G401.6 (cell line): ENCODE measurements around the gene LRBA.
"Not testable (repeated sequence)": the region's sequence is repeated elsewhere in the genome, so short reads cannot be mapped to it uniquely, and the experiment has no call there.

Source experiments
- FAIRE-seq: peaks from 2 replicates; lab custom pipeline; 2012; peaks lifted over from hg19 to GRCh38; lab: Jason Lieb, UNC

Gene LRBA, protein sequence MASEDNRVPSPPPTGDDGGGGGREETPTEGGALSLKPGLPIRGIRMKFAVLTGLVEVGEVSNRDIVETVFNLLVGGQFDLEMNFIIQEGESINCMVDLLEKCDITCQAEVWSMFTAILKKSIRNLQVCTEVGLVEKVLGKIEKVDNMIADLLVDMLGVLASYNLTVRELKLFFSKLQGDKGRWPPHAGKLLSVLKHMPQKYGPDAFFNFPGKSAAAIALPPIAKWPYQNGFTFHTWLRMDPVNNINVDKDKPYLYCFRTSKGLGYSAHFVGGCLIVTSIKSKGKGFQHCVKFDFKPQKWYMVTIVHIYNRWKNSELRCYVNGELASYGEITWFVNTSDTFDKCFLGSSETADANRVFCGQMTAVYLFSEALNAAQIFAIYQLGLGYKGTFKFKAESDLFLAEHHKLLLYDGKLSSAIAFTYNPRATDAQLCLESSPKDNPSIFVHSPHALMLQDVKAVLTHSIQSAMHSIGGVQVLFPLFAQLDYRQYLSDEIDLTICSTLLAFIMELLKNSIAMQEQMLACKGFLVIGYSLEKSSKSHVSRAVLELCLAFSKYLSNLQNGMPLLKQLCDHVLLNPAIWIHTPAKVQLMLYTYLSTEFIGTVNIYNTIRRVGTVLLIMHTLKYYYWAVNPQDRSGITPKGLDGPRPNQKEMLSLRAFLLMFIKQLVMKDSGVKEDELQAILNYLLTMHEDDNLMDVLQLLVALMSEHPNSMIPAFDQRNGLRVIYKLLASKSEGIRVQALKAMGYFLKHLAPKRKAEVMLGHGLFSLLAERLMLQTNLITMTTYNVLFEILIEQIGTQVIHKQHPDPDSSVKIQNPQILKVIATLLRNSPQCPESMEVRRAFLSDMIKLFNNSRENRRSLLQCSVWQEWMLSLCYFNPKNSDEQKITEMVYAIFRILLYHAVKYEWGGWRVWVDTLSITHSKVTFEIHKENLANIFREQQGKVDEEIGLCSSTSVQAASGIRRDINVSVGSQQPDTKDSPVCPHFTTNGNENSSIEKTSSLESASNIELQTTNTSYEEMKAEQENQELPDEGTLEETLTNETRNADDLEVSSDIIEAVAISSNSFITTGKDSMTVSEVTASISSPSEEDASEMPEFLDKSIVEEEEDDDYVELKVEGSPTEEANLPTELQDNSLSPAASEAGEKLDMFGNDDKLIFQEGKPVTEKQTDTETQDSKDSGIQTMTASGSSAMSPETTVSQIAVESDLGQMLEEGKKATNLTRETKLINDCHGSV (N-terminal part only)

DNA sequence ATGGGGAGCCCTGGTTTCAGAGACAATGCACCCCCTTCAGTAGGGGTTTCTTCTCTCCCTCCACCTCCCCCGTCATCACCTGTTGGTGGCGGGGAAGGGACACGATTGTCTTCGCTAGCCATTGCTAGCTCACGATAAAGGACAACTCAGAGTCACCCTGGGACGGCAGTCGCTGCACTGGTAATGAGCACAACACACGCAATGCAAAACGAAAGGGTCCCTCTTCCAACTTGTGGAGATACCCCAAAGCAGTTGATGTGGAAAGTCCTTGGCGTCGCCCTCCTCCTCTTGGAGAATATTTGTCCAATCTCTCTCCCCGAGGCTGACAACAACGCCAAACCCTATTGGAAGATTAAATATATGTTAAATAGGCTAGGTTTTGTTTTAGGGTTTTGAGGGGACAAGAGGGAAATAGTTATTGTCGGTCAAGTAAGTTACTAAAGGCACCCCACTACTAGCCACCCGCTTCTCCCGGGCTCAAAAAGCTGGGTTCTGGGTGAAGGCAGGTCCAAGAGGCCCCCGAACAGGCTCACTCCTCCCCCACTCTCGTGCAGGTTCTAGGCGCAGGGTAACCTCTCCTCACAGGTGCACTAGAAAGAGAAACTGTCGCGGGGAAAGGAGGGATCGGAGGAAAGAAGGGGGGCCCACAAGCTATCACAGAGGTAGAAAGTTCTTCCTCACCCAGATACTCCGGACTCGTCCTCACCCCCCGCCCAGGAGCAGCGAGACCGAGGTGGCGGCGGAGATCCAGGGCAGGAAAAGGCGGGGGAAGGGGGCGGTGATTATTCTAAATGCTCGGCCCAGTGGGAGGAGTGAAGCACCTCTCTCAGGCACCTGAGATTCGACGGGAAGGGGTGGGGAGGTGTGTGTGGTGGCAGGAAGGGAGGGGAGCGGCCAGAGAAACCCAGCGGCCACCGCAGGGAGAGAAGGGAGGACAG lies at the start of gene LRBA:
Gene LRBA (minus strand): TSS at position 764 of the 938 bp plus-strand sequence. CDS start 642 bp downstream, at position 122.
- peak; percentile 91 for FAIRE-seq

DNA sequence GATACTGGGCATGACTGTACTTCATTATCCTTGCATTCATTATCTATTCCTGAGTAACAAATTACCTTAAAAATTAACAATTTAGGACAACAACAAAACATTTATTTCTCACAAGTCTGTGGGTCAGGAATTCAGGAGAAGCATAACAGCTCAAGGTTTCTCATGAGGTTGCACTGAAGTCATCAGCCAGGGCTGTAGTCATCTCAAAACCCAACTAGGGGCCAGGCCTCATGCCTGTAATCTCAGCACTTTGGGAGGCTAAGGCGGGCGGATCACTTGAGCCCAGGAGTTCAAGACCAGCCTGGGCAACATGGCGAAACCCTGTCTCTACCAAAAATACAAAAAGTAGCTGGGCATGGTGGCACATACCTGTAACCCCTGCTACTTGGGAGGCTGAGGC lies 48.1 kb upstream of the LRBA start:
- not testable (repeated sequence) for FAIRE-seq

DNA sequence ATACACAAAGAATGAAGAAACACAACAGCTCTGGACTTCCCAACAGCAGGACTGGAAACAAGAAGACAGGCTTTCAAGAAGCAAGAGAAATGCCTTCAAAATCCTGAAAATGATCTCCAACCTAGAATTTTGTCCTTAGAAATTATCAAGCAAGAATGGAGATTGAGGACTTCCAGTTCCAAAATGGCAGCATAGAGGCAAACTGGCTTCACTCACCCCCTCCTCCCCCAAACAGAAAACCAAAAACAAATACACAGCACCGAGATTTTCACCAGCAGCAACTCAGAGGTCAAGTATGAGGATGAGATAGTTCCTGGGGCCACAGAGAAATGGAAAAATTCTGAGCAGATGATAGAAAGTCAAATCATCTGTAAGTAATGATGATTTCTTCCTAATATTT lies 40.5 kb upstream of the LRBA start:
- no peak for FAIRE-seq

DNA sequence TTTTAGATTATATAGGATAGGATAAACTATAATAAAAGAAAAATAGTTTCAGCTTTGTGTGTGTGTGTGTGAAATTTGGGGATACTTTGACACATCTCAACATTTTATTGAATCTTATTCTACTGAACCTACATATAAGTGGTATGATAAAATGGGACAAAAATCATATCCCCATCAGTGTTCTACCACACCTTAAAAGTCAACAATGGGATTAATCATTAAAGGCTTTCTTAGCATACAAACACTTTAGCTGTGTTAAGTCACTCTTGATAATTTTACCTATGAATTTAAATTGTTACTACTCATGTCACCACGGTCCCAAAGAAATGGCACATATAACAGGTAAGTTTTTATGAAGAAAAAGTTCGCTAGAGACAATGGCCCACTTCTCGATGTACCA lies 37.7 kb upstream of the LRBA start:
- FAIRE-seq, result no peak

DNA sequence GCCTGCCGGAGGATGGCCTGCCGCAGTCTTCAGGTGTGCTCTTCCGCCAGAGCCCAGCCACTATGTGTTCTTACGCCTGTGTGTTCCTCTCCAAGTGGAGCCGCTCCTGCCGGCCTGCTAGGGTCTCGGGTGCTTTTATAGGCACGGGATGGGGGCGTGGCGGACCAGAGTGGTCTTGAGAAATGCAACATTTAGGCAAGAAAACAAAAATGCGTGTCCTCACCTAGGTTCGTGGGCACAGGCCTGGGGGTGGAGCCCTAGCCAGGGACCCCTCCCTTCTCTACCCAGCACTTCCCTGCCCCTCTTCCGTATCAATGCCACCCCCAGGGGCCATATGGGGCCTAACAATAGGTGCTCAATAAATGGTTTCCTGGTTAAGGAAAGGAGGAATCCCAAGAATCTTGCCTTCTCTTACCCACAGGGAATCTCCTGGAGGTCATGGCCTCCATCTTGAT lies 34.4 kb upstream of the LRBA start:
- no peak for FAIRE-seq

DNA sequence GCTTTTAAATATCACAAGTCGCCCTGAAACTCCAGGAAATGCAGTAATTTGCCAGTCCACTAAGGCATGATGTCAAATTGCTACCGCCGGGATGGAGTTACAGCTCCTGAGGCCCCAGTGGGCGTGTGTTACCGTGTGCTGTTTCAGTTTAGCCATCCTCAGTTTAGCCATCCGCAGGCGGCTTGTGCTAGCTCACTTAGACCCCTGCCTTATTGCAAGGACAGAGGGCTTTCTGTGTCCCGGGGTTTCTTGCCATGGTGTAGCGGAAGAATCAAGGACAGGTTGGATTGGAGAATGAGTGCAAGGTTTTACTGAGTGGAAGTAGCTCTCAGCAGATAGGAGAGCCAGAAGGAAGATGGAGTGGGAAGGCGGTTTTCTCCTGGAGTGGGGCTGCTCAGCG lies 33.8 kb upstream of the LRBA start:
- no peak for FAIRE-seq

DNA sequence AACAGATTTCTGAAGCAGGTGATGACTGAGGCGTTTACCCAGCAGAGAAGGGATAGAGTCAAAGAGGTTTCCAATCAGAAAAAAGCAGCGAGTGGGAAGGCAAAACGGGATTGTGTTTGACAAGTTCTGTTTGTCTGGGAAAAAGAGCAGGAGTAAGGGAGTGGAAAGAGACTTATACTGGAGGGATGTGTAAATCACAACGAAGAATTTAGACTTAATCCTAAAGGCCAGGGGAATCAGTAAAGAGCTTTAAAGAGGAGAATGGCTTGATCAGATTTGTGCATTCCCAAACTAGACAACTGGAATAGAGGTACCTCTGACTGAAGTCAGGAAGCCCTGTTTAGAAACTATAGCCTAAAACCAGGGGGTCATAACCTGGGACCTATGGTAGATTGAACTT lies 31.5 kb upstream of the LRBA start:
- no peak for FAIRE-seq

DNA sequence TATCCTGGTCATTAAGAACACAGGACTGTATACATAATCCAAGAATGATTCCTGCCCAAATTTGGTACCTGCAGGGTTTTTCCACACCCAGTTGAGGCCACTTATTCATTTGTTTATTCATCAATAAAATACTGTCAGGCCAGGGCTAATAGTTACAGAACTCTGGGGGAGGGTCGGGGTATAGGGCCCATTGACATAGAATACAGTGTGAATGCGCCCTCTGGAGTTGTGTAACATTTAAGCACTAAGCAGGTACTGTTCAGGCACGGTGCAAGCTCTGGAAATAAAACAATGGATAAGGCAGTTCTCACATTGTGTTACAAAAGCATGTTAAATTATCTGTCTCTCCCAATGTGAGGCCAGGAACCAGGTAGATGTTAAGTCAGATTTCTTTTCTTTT lies 30.8 kb upstream of the LRBA start:
- FAIRE-seq, result no peak

DNA sequence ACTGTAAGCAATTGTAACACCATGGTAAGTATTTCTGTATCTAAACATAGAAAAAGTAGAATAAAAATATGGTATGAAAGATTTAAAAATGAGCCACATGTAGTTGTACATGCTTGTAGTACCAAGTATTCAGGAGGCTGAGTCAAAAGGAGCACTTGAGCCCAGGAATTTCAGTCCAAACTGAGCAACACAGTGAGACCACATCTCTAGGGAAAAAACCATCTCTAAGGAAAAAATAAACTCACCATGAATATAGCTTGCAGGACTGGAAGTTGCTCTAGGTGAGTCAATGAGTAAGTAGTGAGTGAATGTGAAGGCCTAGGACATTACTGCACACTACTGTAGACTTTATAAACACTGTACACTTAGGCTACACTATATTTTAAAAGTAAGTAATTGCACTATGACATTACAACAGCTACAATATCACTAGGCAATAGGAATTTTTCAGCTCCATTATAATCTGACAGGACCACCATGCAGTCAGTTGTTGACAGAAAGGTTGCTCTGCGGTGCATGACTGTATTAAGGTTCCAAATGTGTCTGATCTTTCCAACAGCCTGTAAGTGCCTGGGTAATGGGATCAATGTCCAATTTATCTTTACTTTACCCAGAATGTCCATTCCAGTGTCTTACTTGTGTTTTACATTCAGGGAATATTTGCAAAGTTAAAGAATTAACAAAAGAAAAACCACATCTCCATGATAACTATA lies 28.9 kb upstream of the LRBA start:
- no peak for FAIRE-seq

DNA sequence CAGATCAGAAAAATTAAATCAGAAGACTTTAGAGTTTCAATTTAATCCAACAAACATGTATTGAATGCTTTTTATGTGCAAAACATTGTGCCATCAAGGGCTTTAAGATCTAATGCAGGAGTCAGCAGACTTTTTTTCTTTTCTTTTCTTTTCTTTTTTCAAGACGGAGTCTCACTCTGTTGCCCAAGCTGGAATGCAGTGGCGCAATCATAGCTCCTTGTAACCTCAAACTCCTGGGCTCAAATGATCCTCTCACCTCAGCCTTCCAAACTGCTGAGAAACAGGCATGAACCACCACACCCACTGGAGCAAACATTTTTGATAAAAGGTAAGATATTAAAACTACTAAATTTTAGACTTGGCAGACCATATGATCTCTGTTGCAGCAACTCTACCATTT lies 24.6 kb upstream of the LRBA start:
- FAIRE-seq, result no peak

DNA sequence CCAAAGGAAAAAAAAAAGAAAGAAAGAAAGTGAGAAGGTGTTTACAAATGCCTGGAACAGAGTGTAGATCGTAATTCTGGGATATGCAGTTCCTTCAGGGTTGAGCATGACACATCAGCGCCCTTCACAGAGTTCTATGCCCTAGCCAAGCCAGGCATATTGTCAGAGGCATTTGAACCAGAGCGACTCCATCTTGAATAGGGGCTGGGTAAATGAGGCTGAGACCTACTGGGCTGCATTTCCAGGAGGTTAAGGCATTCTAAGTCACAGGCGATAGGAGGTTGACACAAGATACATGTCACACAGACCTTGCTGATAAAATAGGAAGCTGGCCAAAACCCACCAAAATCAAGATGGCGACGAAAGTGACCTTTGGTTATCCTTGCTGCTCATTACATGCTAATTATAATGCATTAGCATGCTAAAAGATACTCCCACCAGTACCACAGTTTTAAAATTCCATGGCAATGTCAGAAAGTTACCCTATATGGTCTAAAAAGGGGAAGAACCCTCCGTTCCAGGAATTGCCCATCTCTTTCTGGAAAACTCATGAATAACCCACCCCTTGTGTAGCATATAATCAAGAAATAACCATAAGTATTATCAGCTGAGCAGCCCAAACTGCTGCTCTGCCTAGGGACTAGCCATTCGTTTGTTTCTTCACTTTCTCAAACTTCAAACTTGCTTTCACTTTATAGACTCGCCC lies 23.5 kb upstream of the LRBA start:
- no peak for FAIRE-seq

DNA sequence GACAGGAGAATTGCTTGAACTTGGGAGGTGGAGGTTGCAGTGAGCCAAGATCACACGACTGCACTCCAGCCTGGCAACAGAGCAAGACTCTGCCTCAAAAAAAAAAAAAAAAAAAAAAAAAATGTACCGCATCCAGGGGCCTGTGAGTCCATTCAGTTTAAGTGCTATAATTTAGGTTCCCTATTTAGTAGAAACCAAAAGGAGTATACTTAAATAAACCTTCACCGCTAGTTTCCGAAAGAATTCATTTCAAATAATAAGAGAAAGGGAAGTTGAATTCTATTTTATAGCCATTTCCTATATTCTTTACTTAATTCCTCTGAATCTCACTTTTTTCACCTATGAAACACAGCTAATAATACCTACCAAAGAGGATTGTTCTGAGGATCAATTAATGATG lies 20.8 kb upstream of the LRBA start:
- FAIRE-seq, result no peak

DNA sequence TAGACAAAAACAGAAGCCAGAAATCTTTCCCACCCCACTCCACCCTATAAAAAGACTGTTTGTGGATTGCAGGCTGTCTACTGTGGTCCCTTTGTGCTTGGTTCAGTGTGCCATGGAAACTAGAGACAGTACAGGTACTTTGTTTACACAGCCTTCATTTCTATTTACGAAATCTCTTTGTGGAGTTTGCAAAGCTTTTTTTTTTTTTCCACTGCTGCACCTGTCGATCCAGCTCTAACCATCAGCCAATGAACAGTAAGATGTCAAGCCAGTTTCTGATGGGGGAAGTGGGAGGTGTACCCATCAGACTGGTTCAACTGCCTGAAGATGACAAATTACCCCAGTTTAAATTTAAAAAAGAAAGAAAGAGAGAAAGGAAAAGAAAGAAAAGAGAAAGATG lies 20.2 kb upstream of the LRBA start:
- FAIRE-seq, result no peak

DNA sequence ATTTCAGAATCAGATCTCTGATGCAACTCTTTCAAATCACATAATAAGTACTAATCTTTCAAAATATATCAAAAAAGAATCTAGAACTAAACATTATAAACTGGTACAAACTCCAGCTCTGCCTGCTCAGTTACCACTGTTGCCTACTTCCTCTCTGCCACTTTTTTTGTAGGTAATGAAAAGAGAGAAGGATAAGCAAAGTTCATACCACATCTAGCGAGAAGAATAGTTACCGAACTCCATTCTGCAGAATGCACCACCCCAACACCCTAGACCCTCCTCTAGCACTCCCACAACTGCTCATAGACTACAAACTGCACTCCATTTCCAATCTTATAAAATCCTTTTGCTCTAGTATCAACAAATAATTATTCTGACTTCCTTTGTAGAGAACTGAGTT lies 19.7 kb upstream of the LRBA start:
- no peak for FAIRE-seq

DNA sequence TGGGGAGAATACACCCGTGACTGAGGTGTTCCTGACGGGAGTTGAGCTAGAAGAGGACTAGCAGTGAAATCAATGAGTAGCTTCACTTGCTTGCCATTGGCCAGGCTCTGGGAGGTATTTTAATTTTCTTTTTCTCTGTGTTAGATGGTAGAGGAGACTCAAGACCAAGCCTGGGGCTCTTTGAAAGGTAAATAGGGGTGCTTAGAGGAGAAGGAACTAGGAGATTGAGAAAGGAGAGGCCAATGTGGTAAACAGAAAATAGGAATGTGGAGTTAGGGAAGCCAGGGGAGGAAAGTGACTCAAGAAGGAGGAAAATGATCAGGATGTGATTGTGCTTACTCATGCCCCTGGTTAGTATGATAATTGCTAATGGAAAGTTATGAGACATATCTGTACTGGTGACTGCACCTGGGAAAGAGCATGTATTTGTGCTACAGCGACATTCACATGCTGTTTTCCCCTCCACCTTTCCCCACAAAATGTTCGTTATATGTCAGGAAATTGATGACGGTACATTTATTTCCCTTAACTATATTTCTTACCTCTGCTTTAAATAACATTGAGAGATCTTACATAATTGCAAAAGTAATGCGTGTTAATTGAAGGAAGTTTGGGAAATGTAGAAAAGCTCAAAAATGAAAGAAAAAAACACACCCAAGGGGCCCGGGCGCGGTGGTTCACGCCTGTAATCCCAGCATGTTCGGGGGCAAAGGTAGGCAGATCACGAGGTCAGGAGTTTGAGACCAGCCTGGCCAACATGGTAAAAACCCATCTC lies 16.9 kb upstream of the LRBA start:
- FAIRE-seq, result no peak

DNA sequence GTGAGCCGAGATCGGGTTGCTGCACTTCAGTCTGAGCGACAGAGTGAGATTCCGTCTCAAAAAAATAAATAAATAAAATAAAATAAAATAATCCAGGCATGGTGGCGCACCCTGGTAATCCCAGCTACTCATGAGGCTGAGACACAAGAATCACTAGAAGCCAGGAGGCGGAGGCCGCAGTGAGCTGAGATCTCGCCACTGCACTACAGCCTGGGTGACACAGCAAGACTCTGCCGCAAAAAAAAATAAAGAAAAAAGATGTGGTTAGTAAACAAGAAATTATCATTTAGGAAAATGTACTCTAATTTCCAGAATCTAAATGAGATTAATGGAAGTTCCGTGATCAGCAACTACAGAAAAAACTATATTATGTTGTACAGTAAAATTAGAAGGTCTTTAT lies 14.5 kb upstream of the LRBA start:
- FAIRE-seq, result no peak

DNA sequence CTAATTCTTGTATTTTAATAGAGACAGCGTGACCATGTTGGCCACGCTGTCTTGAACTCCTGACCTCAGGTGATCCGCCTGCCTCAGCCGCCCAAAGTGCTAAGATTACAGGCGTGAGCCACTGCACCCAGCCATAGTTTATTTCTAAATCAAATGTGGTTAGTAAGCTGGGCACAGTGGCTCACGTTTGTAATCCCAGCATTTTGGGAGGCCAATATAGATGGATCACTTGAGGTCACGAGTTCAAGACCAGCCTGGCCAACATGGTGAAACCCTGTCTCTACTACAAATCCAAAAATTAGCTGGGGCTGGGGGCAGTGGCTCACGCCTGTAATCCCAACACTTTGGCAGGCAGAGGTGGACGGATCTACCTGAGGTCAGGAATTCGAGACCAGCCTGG lies 13.9 kb upstream of the LRBA start:
- not testable (repeated sequence) for FAIRE-seq

DNA sequence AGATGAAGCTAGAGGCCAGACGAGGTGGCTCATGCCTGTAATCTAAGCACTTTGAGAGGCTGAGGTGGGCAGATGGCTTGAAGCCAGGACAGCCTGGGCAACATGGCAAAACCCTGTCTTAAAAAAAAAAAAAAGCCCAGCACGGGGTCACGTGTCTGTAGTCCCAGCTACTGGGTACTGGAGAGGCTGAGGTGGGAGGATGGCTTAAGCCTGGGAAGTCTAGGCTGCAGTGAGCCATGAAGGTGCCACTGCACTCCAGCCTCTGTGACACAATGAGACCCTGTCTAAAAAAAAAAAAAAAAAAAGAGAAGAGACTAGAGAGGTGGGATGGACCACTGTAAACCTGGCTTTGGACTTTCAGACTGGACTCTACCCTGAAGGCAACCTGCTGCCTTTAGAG lies 10.7 kb upstream of the LRBA start:
- no peak for FAIRE-seq

DNA sequence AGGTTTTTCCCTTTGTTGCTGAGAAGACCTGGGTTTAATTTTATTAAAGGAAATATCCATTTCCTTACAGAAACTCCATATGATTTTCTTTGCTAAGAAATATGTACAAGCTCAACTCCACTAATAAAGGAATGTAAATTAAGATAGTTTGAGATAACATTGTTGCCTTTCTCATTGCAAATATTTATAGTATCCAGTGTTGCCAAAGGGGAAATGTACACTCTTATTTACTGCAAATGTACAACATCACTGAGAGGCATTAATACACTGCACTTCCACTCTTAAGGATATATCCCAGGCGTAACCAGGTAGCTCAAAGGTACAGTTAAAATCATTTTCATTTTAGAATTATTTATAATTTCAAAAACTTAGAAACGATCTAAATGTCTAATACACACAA lies 7.5 kb upstream of the LRBA start:
- no peak for FAIRE-seq
